GM12874 (cell line): ENCODE data around the gene BATF3.

Source experiments
- TF ChIP-seq, protein P1 (sequence below): IDR thresholded peaks from 2 replicates; pipeline ENCODE4 v1.5.1; 2011; ENCODE audit warnings: low read depth, mild to moderate bottlenecking, control low read depth, low read length, moderate library complexity; ENCODE audit not compliant: insufficient read depth

Gene BATF3

DNA sequence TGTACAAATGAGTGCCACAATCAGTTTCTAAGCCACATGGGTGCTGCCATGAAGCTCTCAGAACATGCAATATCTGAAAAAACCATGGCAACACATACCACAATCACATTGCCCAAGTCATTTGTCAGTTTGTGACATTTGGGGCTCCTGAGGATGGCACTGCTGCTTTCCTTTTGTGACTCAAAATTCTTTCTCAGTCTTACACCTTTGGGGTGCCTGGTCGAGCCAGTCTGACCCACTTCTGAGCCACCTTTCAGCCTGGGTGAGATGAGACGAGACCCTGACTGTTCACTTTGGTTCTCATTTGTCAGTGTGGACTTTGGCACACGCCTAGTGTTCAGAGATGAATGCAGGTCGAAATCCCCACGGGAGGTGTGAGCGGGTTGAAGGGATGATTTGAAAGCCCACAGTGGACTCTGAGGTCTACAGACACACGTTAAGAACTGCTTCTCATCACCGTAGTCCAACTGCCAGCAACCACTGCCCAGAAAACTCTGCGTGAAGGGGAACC lies 8.0 kb downstream of the BATF3 start:
- TF ChIP-seq, protein P1, sequence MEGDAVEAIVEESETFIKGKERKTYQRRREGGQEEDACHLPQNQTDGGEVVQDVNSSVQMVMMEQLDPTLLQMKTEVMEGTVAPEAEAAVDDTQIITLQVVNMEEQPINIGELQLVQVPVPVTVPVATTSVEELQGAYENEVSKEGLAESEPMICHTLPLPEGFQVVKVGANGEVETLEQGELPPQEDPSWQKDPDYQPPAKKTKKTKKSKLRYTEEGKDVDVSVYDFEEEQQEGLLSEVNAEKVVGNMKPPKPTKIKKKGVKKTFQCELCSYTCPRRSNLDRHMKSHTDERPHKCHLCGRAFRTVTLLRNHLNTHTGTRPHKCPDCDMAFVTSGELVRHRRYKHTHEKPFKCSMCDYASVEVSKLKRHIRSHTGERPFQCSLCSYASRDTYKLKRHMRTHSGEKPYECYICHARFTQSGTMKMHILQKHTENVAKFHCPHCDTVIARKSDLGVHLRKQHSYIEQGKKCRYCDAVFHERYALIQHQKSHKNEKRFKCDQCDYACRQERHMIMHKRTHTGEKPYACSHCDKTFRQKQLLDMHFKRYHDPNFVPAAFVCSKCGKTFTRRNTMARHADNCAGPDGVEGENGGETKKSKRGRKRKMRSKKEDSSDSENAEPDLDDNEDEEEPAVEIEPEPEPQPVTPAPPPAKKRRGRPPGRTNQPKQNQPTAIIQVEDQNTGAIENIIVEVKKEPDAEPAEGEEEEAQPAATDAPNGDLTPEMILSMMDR, result no peak

- TF ChIP-seq, protein P1, result no peak
Measured at GRCh38 chr1:212690816-212691403, 8.7 kb downstream of the BATF3 start.

DNA sequence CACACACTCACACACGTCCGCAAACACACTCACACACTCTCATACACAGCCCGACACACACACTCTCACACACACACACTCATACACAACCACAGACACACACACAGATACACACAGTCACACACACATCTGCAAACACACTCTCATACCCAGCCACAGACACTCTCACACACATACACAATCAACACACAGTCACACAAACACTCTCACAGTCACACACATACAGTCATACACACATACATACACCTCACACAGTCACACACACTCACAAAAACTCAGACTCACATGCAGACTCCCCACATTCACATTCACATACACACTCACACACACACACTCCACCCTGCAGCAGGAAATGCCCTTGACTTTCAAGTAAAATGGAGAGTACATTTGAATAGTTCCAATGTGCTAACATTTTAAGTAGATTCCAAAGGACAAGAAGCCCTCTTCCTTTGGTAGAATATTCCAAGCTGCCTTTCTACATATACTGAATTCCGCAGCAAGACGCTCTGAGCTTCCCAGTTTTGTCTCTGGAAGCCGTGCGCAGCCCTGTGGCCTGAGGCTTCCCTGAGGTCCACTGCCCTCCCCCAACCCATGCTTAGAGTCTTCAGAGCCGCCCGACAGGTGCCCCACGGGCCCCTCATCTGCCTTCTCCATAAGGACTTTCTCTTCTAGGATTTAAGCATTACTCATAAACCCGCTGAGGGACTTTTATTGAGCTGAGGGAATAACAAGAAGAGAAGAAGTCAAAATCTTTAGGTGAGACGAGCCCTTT lies 9.7 kb downstream of the BATF3 start:
- TF ChIP-seq, protein P1, result no peak

DNA sequence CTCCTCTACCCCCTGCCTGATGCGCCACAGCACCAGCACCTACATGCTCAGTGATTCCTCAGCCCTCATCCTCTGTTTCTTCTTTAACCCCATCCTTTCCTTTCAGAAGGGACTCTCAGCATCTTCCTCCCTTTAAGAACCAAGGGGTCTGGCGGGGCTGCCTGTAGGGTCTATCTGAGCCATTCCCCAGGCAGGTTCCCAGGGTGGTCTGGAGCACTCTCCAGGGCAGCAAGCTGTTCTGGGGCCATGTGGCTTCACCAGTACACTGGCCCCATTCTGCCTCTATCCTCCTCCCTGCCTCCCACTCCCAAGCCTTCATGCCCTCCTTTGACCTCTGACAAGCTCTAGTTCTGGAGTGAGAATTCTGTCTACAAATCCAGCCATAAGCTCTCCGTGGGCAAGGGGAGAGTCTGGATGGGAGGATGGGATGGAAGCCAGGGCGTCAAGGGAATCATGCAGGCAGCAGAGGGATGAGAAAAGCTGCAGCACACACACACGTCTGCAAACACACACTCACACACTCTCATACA lies 10.4 kb downstream of the BATF3 start:
- TF ChIP-seq, protein P1, result no peak

DNA sequence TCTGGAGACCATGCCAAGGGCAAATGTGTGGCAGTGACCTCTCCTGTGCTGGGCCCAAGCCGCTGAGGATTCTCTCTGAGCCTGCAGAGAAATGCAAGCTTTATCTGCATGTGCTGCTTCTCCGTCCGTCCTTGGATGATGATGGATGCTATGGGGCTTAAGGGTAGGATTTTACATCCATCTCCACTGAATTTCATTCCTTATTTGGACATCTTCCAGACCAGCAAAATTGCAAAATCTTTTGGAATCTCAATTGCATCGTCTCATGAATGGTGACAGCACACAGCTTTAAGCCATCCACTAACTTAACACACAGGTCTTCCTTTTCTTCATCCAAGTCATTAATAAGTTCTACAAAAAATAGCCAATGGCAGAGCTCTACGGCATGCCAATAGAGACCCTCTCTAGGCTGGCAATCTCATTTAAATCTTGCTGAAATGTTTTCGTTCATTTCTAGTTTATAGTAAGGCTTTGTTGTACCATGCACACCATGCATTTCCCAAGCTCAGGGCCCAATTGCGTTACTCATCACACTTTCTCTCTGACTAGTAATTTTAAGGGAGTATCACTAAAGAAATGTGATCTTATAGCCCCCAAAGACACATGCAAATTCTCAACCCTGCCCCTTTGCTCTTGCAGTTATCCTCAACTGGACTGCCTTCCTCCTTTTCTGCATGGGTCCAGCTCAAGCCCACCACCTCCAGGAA lies 11.1 kb downstream of the BATF3 start:
- TF ChIP-seq, protein P1, result no peak

DNA sequence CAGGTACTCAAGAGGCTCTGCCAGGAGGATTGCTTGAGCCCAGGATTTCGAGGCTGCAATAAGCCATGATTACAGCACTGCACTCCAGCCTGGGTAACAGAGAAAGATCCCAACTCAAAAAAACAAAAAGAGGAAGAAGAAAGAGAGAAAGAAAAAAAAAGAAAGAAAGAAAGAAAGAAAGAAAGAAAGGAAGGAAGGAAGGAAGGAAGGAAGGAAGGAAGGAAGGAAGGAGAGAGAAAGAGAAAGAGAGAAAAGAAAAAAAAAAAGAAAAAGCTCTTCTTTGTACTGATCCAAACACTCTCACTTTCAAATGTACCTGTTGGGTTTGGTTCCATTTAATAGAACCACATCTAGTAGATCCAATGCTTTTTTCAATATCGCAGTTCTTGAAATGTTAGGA lies 11.8 kb downstream of the BATF3 start:
- TF ChIP-seq, protein P1, result no peak

DNA sequence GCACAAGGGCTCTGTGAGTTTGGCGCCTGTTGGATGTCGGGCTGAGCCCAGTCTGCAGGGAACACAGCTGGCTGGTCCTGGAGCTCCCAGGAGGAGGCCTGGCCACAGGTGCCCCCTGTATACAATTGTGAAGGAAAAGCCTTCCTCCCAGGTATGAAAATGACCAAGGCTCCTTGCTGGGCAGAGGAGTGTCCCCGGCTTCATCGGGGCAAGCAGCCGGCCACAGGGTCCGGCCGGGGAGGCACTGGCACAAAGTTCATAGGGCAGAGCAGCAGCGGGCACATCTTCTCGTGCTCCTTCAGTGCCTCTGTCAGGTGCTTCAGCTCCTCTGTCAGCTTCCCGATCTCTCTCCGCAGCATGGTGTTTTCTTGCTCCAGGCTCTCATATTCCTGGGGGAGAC lies 13.0 kb downstream of the BATF3 start:
- TF ChIP-seq, protein P1, result no peak
